ENCODE measurements around the gene SERPING1. TPM values are rescaled to one million over a fixed set of nuclear protein-coding genes. Genes with fewer than 3 reads are reported as not detected.

Gene SERPING1
- total RNA-seq, 2 experiments from 2014 or later = not detected

- ATAC-seq (peak; percentile 98), DNase-seq (peak; percentile 99)
- H3K36me3 Mint-ChIP-seq (ENCODE audit: low read depth) = peaks cover 33% of the 10 kb centered on the region
- peak within 1 kb of the TSS; percentile 100 for H3K4me3 Mint-ChIP-seq
- no peaks in the 10 kb centered on the region for H3K27me3 Mint-ChIP-seq (ENCODE audit: low read depth)
- peak within 1 kb of the TSS; percentile 96 for H3K27ac Mint-ChIP-seq
- H3K9me3 Mint-ChIP-seq (ENCODE audit: insufficient read depth) = no peaks in the 10 kb centered on the region
- H3K4me1 Mint-ChIP-seq (ENCODE audit: low read depth) = peaks cover 46% of the 10 kb centered on the region
- CTCF ChIA-PET = interaction anchor here (0.8 to 2.0 kb wide), 5 partner anchors 10 to 164 kb away, joined by 3 to 13 read pairs (median 4); partner anchors contain the start of gene ZDHHC5
- POLR2A ChIA-PET = interaction anchor here (0.6 to 1.3 kb wide), 6 partner anchors 9 to 921 kb away, joined by 3 to 4 read pairs (median 3); partner anchors contain the start of gene SELENOH
Measured at GRCh38 chr11:57657194-57658022, 59.9 kb downstream of the SERPING1 start, which contains the start of gene CLP1. TSS of gene CLP1 (plus strand) at chr11:57657762. CDS start at chr11:57659477, 1,715 bp downstream.

DNA sequence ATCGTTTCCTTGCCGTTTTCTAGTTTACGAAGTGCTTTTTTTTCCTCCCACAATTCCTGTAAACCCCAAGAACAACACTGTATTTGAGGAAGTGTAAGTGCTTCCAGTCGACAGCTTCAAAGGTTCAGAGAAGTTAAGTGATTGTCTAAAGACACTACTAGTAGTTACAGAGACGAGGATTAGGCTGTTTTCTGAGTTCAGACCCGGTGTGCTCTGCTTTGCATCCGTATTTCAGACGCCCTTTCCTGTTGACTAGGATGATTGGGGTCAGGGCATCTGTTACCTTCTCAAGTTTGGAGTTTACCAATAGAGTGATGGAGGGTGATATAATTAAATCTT lies 60.5 kb downstream of the SERPING1 start:
- Mint-ChIP-seq H3K4me3 (peak overlapping the region; percentile 100), H3K4me1 (ENCODE audit: low read depth) (peaks cover 45% of the 10 kb centered on the region), H3K27me3 (ENCODE audit: low read depth) (no peaks in the 10 kb centered on the region), H3K9me3 (ENCODE audit: insufficient read depth) (no peaks in the 10 kb centered on the region), H3K36me3 (ENCODE audit: low read depth) (peaks cover 38% of the 10 kb centered on the region), H3K27ac (peak overlapping the region; percentile 96)
- DNase-seq = no peak
- no peak for ATAC-seq
- CTCF ChIA-PET = interaction anchor here (1.1 to 2.0 kb wide), 3 partner anchors 9 to 144 kb away, joined by 4 to 13 read pairs (median 11); partner anchors contain the start of gene ZDHHC5
- POLR2A ChIA-PET = interaction anchor here (0.8 to 1.3 kb wide), 4 partner anchors 9 to 144 kb away, joined by 3 read pairs; partner anchors contain the start of gene SELENOH

- no peak overlapping the region for H3K4me3 Mint-ChIP-seq
- ATAC-seq (no peak), DNase-seq (no peak)
- no peaks in the 10 kb centered on the region for H3K27me3 Mint-ChIP-seq (ENCODE audit: low read depth)
- POLR2A ChIA-PET = no interaction called here
- H3K9me3 Mint-ChIP-seq (ENCODE audit: insufficient read depth) = no peaks in the 10 kb centered on the region
- peaks cover 38% of the 10 kb centered on the region for H3K36me3 Mint-ChIP-seq (ENCODE audit: low read depth)
- CTCF ChIA-PET = no interaction called here
- H3K4me1 Mint-ChIP-seq (ENCODE audit: low read depth) = peaks cover 38% of the 10 kb centered on the region
- no peak overlapping the region for H3K27ac Mint-ChIP-seq
Measured at GRCh38 chr11:57659669-57660068, 62.2 kb downstream of the SERPING1 start.

- ChIA-PET POLR2A (no interaction called here), CTCF (interaction anchor here (1.1 to 1.5 kb wide), 5 partner anchors 22 to 138 kb away, joined by 3 to 12 read pairs (median 4); partner anchors contain the start of gene MED19)
- no peaks in the 10 kb centered on the region for H3K27me3 Mint-ChIP-seq (ENCODE audit: low read depth)
- H3K27ac Mint-ChIP-seq = peak overlapping the region; percentile 16
- no peak overlapping the region for H3K4me3 Mint-ChIP-seq
- no peak for ATAC-seq
- H3K36me3 Mint-ChIP-seq (ENCODE audit: low read depth) = peaks cover 39% of the 10 kb centered on the region
- no peaks in the 10 kb centered on the region for H3K9me3 Mint-ChIP-seq (ENCODE audit: insufficient read depth)
- no peak for DNase-seq
- peaks cover 33% of the 10 kb centered on the region for H3K4me1 Mint-ChIP-seq (ENCODE audit: low read depth)
Measured at GRCh38 chr11:57662893-57663292, 65.4 kb downstream of the SERPING1 start.

DNA sequence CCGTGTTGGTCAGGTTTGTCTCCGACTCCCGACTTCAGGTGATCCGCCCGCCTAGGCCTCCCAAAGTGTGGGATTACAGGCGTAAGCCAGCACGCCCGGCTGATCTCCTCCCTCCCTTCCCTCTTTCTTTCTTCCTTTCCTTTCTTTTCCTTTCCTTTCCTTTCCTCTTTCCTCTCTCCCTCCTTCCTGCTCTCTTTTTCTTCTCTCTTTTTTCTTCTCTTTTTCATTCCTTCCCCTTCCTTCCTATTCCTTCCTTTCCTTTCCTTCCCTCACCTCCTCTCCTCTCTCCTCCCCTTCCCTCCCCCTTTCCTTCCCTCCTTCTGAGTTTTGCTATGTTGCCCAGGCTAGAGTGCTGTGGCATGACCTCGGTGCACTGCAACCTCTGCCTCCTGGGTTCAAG lies 66.5 kb downstream of the SERPING1 start:
- no peaks in the 10 kb centered on the region for H3K9me3 Mint-ChIP-seq (ENCODE audit: insufficient read depth)
- ATAC-seq (no peak), DNase-seq (no peak)
- ChIA-PET POLR2A (no interaction called here), CTCF (no interaction called here)
- no peak overlapping the region for H3K27ac Mint-ChIP-seq
- peaks cover 41% of the 10 kb centered on the region for H3K36me3 Mint-ChIP-seq (ENCODE audit: low read depth)
- H3K4me1 Mint-ChIP-seq (ENCODE audit: low read depth) = peaks cover 30% of the 10 kb centered on the region
- no peak overlapping the region for H3K4me3 Mint-ChIP-seq
- H3K27me3 Mint-ChIP-seq (ENCODE audit: low read depth) = no peaks in the 10 kb centered on the region

Small RNAs within 50 kb of the gene (microRNA-seq; reads per million reads assigned to microRNA genes)
- gene MIR130A = 2,038 reads per million, percentile 87 among the genes with 10 or more reads in this experiment

Other genes with a start within 250 kb of the SERPING1 start
- not detected for gene PRG3, start 216.5 kb upstream of the SERPING1 start, total RNA-seq
- gene PRG2, start 207.0 kb upstream of the SERPING1 start, total RNA-seq = under 1 TPM in 1 of 2 experiments, not detected in 1; 0.26 TPM
- 100 to 1,000 TPM; 103 to 120 TPM for gene SLC43A3, start 170.6 kb upstream of the SERPING1 start, total RNA-seq
- under 1 TPM; 0.47 to 0.57 TPM for gene RTN4RL2, start 137.2 kb upstream of the SERPING1 start, total RNA-seq
- 10 to 100 TPM; 26.4 to 28.4 TPM for gene SLC43A1, start 82.0 kb upstream of the SERPING1 start, total RNA-seq
- 10 to 100 TPM; 65.4 to 65.8 TPM for gene TIMM10, start 66.9 kb upstream of the SERPING1 start, total RNA-seq
- not detected for gene SMTNL1, start 60.1 kb upstream of the SERPING1 start, total RNA-seq
- gene UBE2L6, start 30.0 kb upstream of the SERPING1 start, total RNA-seq = 100 to 1,000 TPM; 222 to 232 TPM
- under 1 TPM; 0.11 to 0.13 TPM for gene YPEL4, start 52.2 kb downstream of the SERPING1 start, total RNA-seq
- gene CLP1, start 60.1 kb downstream of the SERPING1 start, total RNA-seq = 10 to 100 TPM; 18.9 to 20.5 TPM
- 10 to 100 TPM; 77.8 to 82.4 TPM for gene ZDHHC5, start 70.4 kb downstream of the SERPING1 start, total RNA-seq
- 10 to 100 TPM; 13.6 to 14.9 TPM for gene MED19, start 114.5 kb downstream of the SERPING1 start, total RNA-seq
- gene TMX2, start 114.9 kb downstream of the SERPING1 start, total RNA-seq = 10 to 100 TPM; 65.0 to 68.7 TPM
- gene SELENOH, start 143.8 kb downstream of the SERPING1 start, total RNA-seq = 100 to 1,000 TPM; 204 to 210 TPM
- not detected for gene BTBD18, start 154.1 kb downstream of the SERPING1 start, total RNA-seq
- 1 to 10 TPM; 6.8 to 8.4 TPM for gene CTNND1, start 164.1 kb downstream of the SERPING1 start, total RNA-seq

All from activated CD8-positive, alpha-beta T cell treated with anti-CD3 and anti-CD28 coated beads, Interleukin-2, amount 10 ng/mL, durations not matched to agents 7 days and 5 days (primary cell).